ENCODE results near the gene TCTN2.

- TF ChIP-seq CTCF (conservative IDR thresholded peaks at IDR 0.05 in 1 of 2, IDR thresholded peaks at IDR 0.05 in 1 of 2; ENCODE audit: low read depth in 1 of 2, low read length in 2 of 2) (no peak), EZH2 (IDR thresholded peaks at IDR 0.05; ENCODE audit: low read length, missing control alignments) (no peak)
Measured at GRCh38 chr12:123690191-123690840, 19.4 kb downstream of the TCTN2 start.

All from fibroblast of lung (primary cell).